PC-3 (cell line): Measurements from ENCODE around the gene ITLN1. TPM values are rescaled to one million over a fixed set of nuclear protein-coding genes. Genes with fewer than 3 reads are reported as not detected.
"Not testable (repeated sequence)": the region's sequence is repeated elsewhere in the genome, so short reads cannot be mapped to it uniquely, and the experiment has no call there.

Source experiments
- ATAC-seq: fragments of 200-7000 bp; cut with Tn5 transposase; 2 replicates; pipeline ENCODE4 v1.9.1; 2020; ENCODE audit warnings: mild to moderate bottlenecking, moderate library complexity
- BruUV-seq: library from RNA; stranded (reverse); fragments of 400-500 nt; replicated peaks from 2 replicates; lab custom pipeline; 2021; lab: Mats Ljungman, UMichigan
- CTCF ChIA-PET: fragments of 300-600 bp; sonication (Branson Sonifier 250); formaldehyde crosslinking; loops from one replicate; lab custom pipeline; 2022; ENCODE audit warnings: antibody characterized with exemption; lab: Charles Lee
- POLR2A ChIA-PET: fragments of 300-600 bp; sonication (Branson Sonifier 250); formaldehyde crosslinking; loops from one replicate; lab custom pipeline; 2022; ENCODE audit warnings: antibody characterized with exemption; ENCODE audit not compliant: unreplicated experiment; lab: Charles Lee
- DNase-seq: peaks from one replicate; pipeline ENCODE4 v3.0.0-alpha.2; 2015
- H2AFZ ChIP-seq: fragments of 300-600 bp; sonication (generic); 2 replicates; pipeline ENCODE4 v1.6.0; 2016; ENCODE audit warnings: antibody characterized with exemption, low read length
- H3F3A ChIP-seq: fragments of 300-600 bp; sonication (generic); one replicate; pipeline ENCODE4 v1.6.0; 2017; ENCODE audit warnings: antibody characterized with exemption, low read length, control low read depth, mild to moderate bottlenecking; ENCODE audit not compliant: unreplicated experiment
- H3K27ac ChIP-seq: fragments of 300-600 bp; sonication (generic); 2 replicates; pipeline ENCODE4 v1.5.1; 2016; ENCODE audit warnings: mild to moderate bottlenecking, low read length
- H3K27me3 ChIP-seq: fragments of 300-600 bp; sonication (generic); 2 replicates; pipeline ENCODE4 v1.6.1; 2016; ENCODE audit warnings: low read length, mixed read lengths
- H3K36me3 ChIP-seq: fragments of 300-600 bp; sonication (generic); 2 replicates; pipeline ENCODE4 v1.6.1; 2016; ENCODE audit warnings: low read depth, mixed run types, low read length, mixed read lengths
- H3K4me1 ChIP-seq: fragments of 300-600 bp; sonication (generic); 2 replicates; pipeline ENCODE4 v1.5.1; 2016; ENCODE audit warnings: low read length; ENCODE audit not compliant: insufficient read depth
- H3K4me2 ChIP-seq: fragments of 300-600 bp; sonication (generic); 2 replicates; pipeline ENCODE4 v1.6.0; 2016; ENCODE audit warnings: low read length
- H3K4me3 ChIP-seq: fragments of 300-600 bp; sonication (generic); 2 replicates; pipeline ENCODE4 v1.5.1; 2016; ENCODE audit warnings: mild to moderate bottlenecking, low read length, mixed read lengths
- H3K79me2 ChIP-seq: fragments of 300-600 bp; sonication (generic); 2 replicates; pipeline ENCODE4 v1.6.1; 2017; ENCODE audit warnings: low read length, mixed read lengths
- H3K9ac ChIP-seq: fragments of 300-600 bp; sonication (generic); 2 replicates; pipeline ENCODE4 v1.6.0; 2016; ENCODE audit warnings: mild to moderate bottlenecking, low read length
- H3K9me2 ChIP-seq: fragments of 300-600 bp; sonication (generic); replicated peaks from 2 replicates; pipeline ENCODE4 v1.6.1; 2016; ENCODE audit warnings: mixed run types, low read length, mixed read lengths
- H3K9me3 ChIP-seq: fragments of 300-600 bp; sonication (generic); 2 replicates; pipeline ENCODE4 v1.6.1; 2016; ENCODE audit warnings: low read length, mixed read lengths
- H4K20me1 ChIP-seq: fragments of 300-600 bp; sonication (generic); 2 replicates; pipeline ENCODE4 v1.6.1; 2016; ENCODE audit warnings: low read length, mixed read lengths
- EZH2 ChIP-seq: fragments of 300-600 bp; sonication (generic); IDR thresholded peaks from one replicate; pipeline ENCODE4 v1.6.1; 2017; ENCODE audit warnings: antibody characterized with exemption, mild to moderate bottlenecking, low read length; ENCODE audit not compliant: unreplicated experiment
- EZH2phosphoT487 ChIP-seq: fragments of 300-600 bp; sonication (generic); IDR thresholded peaks from 2 replicates; pipeline ENCODE4 v1.6.1; 2018; ENCODE audit warnings: mild to moderate bottlenecking, antibody characterized with exemption, low read length, borderline replicate concordance
- intact Hi-C: fragments of 100-400 bp; cut with micrococcal nuclease; formaldehyde crosslinking; loops from 2 replicates; pipeline ENCODE4 v1.9.0; 2023
- total RNA-seq: library from RNA; depleted of rRNA; stranded (reverse); fragments of >200 nt; gene quantifications from 2 replicates; pipeline ENCODE4 v1.2.3, GENCODE V29; 2014
- TF ChIP-seq, protein P1 (sequence below): fragments of 300-600 bp; sonication (generic); conservative IDR thresholded peaks from 2 replicates; pipeline ENCODE4 v1.5.1; 2017; ENCODE audit warnings: antibody characterized with exemption, low read depth, mild to moderate bottlenecking, low read length

ITLN1 gene
- total RNA-seq, 1 experiment from 2014 or later: not detected

DNA sequence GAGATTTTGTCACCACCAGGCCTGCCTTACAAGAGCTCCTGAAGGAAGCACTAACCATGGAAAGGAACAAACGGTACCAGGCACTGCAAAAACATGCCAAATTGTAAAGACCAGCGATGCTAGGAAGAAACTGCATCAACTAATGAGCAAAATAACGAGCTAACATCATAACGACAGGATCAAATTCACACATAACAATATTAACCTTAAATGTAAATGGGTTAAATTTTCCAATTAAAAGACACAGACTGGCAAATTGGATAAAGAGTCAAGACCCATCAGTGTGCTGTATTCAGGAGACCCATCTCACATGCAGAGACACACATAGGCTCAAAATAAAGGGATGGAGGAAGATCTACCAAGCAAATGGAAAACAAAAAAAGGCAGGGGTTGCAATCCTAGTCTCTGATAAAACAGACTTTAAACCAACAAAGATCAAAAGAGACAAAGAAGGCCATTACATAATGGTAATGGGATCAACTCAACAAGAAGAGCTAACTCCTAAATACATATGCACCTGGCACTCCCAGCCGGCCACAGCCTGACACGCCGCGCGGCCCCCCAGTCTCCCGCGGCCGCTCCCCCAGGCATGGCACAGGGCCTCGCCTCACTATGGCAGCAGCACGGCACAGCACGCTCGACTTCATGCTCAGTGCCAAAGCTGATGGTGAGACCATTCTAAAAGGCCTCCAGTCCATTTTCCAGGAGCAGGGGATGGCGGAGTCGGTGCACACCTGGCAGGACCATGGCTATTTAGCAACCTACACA, 9.6 kb upstream of the ITLN1 start:
- intact Hi-C loops: not testable (repeated sequence)

DNA sequence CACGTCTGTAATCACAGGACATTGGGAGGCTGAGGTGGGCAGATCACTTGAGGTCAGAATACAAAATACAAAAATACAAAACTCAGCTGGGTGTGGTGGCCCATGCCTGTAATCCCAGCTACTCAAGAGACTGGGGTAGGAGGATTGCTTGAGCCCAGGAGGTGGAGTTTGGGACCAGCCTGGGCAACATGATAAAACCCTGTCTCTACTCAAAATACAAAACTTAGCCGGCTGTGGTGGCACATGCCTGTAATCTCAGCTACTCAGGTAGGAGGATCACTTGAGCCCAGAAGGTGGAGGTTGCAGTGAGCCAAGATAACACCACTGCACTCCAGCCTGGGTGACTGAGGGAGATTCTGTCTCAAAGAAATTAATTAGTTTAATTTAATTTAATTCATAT, 6.5 kb upstream of the ITLN1 start:
- no peak overlapping the region for H3K4me3 ChIP-seq
- H3K9me2 ChIP-seq: no peaks in the 10 kb centered on the region
- no peaks in the 10 kb centered on the region for H3K36me3 ChIP-seq
- ChIA-PET POLR2A (no interaction called here), CTCF (no interaction called here)
- no peak overlapping the region for H3K9ac ChIP-seq
- DNase-seq (no peak), ATAC-seq (no peak)
- H3K9me3 ChIP-seq: no peaks in the 10 kb centered on the region
- H3K4me2 ChIP-seq: no peak overlapping the region
- H3K27ac ChIP-seq: no peak overlapping the region
- H3K4me1 ChIP-seq: no peaks in the 10 kb centered on the region
- peaks cover 5% of the 10 kb centered on the region; the same call in 1 of the 2 replicates for H3K27me3 ChIP-seq
- intact Hi-C loops: no loop called here
- no peak overlapping the region for H2AFZ ChIP-seq
- H4K20me1 ChIP-seq: no peaks in the 10 kb centered on the region
- H3K79me2 ChIP-seq: no peaks in the 10 kb centered on the region
- H3F3A ChIP-seq: no peaks in the 10 kb centered on the region
- TF ChIP-seq EZH2phosphoT487 (no peak), EZH2 (no peak)
- TF ChIP-seq, protein P1, sequence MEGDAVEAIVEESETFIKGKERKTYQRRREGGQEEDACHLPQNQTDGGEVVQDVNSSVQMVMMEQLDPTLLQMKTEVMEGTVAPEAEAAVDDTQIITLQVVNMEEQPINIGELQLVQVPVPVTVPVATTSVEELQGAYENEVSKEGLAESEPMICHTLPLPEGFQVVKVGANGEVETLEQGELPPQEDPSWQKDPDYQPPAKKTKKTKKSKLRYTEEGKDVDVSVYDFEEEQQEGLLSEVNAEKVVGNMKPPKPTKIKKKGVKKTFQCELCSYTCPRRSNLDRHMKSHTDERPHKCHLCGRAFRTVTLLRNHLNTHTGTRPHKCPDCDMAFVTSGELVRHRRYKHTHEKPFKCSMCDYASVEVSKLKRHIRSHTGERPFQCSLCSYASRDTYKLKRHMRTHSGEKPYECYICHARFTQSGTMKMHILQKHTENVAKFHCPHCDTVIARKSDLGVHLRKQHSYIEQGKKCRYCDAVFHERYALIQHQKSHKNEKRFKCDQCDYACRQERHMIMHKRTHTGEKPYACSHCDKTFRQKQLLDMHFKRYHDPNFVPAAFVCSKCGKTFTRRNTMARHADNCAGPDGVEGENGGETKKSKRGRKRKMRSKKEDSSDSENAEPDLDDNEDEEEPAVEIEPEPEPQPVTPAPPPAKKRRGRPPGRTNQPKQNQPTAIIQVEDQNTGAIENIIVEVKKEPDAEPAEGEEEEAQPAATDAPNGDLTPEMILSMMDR: no peak
- no TSS peak for BruUV-seq

More for the DNA sequence above, 9.6 kb upstream of the ITLN1 start:
- H3K36me3 ChIP-seq, H3K4me1 ChIP-seq, H3K27me3 ChIP-seq, H3K9me3 ChIP-seq, H3K9me2 ChIP-seq, H3F3A ChIP-seq, POLR2A ChIA-PET, BruUV-seq, H3K9ac ChIP-seq, H2AFZ ChIP-seq, DNase-seq, H3K4me2 ChIP-seq, ATAC-seq, H4K20me1 ChIP-seq, H3K79me2 ChIP-seq, H3K27ac ChIP-seq, H3K4me3 ChIP-seq: not testable (repeated sequence)
- CTCF ChIA-PET: interaction anchor here (0.6 kb wide), 1 partner anchor 70 kb away, joined by 10 read pairs; no protein-coding TSS in a partner anchor

DNA sequence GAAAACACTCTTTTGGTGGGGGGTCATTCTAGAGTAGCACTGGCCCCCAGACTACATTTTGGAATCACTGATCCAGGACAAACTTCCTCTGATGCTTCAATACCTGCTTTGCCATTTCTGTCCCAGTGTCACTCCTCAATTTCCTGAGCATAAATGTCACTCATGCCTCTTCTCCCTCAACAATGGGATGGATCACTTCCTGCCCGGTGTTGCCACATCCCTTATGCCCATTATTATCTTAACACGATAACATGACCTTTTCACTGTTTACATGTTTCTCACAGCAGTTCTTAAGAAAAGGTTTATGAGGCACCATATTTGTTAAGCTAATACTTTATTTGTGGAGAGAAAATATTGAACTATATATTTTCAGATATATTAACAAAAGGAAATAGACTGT, 3.9 kb upstream of the ITLN1 start:
- POLR2A ChIA-PET: no interaction called here
- Histone ChIP-seq H3K4me2 (no peak overlapping the region), H3K9me3 (no peaks in the 10 kb centered on the region), H3K27ac (no peak overlapping the region), H2AFZ (no peak overlapping the region), H3K4me1 (no peaks in the 10 kb centered on the region), H4K20me1 (no peaks in the 10 kb centered on the region), H3K27me3 (peaks cover 5% of the 10 kb centered on the region; the same call in 1 of the 2 replicates), H3K4me3 (no peak overlapping the region), H3F3A (no peaks in the 10 kb centered on the region), H3K9me2 (no peaks in the 10 kb centered on the region; the same call in 1 of the 2 replicates), H3K79me2 (no peaks in the 10 kb centered on the region), H3K9ac (no peak overlapping the region), H3K36me3 (no peaks in the 10 kb centered on the region)
- CTCF ChIA-PET: no interaction called here
- TF ChIP-seq EZH2 (no peak), EZH2phosphoT487 (no peak)
- TF ChIP-seq, protein P1: no peak
- intact Hi-C loops: no loop called here
- ATAC-seq (no peak), DNase-seq (peak; percentile 26)
- BruUV-seq: no TSS peak
